GM06990 (cell line): ENCODE data around the gene RFX7.

Experiments used
- DNase-seq: peaks from one replicate; pipeline ENCODE4 v3.0.0-alpha.2; 2011; ENCODE audit not compliant: insufficient read length; ENCODE audit errors: extremely low read depth
- H3K27me3 ChIP-seq: replicated peaks from 2 replicates; pipeline ENCODE4 v1.6.0; 2011; ENCODE audit warnings: low read length; ENCODE audit not compliant: control insufficient read depth, insufficient read depth
- H3K36me3 ChIP-seq: 2 replicates; pipeline ENCODE4 v1.5.1; 2011; ENCODE audit warnings: low read length; ENCODE audit not compliant: control insufficient read depth, insufficient read depth
- H3K4me3 ChIP-seq: replicated peaks from 2 replicates; pipeline ENCODE4 v1.5.1; 2011; ENCODE audit warnings: low read depth, mild to moderate bottlenecking, control low read depth, low read length
- TF ChIP-seq, protein P1 (sequence below): IDR thresholded peaks from 2 replicates; pipeline ENCODE4 v1.5.1; 2011; ENCODE audit warnings: low read length, control low read depth, mild to moderate bottlenecking, inconsistent platforms; ENCODE audit not compliant: insufficient read depth, poor library complexity, severe bottlenecking

The RFX7 gene

DNA sequence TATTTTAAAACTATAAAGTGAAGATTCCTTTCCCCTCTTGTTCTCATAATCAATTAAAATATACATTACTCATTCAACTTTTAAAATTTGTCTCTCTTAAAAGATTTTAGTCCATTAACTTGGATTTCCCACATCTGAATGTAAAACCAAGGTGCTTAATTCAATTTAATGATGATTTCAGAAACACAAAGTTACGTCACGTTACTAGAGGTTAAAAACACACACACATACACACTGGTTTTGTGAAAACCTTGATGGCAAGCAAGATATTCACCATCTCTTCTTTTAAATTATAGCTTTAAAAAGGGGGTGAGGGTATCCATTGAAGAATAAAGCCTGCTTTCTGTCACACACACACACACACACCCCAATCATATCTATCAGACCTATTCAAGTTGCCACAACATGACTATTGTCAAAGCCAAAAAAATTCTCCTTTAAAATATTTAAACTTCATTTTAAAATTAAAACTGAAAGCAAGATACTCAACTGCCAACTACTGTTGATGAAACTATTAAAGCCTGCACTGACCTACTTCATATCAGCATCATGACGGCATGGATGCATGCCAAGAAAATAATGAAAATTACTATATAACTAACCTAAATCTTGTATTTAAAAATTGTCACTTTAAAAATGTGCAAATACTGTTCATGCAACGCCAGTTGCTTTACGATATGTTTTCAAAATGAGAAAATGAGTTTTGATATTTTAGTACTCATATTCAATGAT is 2.1 kb downstream of the RFX7 start:
- TF ChIP-seq, protein P1, sequence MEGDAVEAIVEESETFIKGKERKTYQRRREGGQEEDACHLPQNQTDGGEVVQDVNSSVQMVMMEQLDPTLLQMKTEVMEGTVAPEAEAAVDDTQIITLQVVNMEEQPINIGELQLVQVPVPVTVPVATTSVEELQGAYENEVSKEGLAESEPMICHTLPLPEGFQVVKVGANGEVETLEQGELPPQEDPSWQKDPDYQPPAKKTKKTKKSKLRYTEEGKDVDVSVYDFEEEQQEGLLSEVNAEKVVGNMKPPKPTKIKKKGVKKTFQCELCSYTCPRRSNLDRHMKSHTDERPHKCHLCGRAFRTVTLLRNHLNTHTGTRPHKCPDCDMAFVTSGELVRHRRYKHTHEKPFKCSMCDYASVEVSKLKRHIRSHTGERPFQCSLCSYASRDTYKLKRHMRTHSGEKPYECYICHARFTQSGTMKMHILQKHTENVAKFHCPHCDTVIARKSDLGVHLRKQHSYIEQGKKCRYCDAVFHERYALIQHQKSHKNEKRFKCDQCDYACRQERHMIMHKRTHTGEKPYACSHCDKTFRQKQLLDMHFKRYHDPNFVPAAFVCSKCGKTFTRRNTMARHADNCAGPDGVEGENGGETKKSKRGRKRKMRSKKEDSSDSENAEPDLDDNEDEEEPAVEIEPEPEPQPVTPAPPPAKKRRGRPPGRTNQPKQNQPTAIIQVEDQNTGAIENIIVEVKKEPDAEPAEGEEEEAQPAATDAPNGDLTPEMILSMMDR: no peak
- Histone ChIP-seq H3K4me3 (peak overlapping the region; percentile 93), H3K36me3 (no peaks in the 10 kb centered on the region; the same call in 1 of the 2 replicates), H3K27me3 (no peaks in the 10 kb centered on the region)
- DNase-seq: no peak

DNA sequence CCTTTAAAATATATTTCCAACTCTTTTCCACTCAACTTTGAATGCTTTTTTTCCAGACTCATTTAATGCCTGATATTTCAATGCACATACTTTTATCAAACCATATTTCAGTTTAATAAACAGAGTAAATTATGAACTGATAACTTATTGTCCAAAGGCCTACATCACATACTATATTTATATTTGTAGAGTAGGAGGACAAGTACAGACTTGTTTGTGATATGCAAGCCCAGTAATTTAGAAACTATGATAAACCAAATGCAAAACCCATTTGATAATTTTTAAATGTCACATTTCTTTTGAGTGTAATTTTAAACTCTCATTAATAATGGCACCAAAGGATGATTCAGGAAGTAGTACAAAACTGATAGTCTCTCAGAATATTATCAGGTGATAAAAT is 3.3 kb downstream of the RFX7 start:
- TF ChIP-seq, protein P1: no peak
- Histone ChIP-seq H3K4me3 (peak overlapping the region; percentile 93), H3K36me3 (no peaks in the 10 kb centered on the region; the same call in 1 of the 2 replicates), H3K27me3 (no peaks in the 10 kb centered on the region)
- no peak for DNase-seq

DNA sequence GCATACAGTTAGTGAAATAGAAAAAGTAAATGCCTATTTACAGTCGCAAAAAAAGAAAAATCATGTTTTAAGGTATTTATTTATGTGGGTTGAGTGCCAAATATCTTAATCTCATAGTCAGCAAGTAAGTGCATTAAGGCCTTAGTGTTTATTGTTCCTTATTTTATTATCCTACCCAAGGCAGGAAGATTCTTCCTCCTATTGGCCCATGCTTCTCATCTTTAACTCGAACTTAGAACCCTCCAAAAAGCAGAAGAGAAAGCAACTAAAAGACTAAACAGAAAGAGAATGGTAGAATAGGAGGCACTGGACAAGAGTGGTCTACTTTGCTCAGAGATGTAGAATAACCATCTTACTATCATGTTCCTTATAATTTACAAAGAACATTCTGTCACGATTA is 7.5 kb downstream of the RFX7 start:
- H3K36me3 ChIP-seq: peaks cover 6% of the 10 kb centered on the region
- no peaks in the 10 kb centered on the region for H3K27me3 ChIP-seq
- DNase-seq: no peak
- TF ChIP-seq, protein P1: no peak
- H3K4me3 ChIP-seq: no peak overlapping the region

DNA sequence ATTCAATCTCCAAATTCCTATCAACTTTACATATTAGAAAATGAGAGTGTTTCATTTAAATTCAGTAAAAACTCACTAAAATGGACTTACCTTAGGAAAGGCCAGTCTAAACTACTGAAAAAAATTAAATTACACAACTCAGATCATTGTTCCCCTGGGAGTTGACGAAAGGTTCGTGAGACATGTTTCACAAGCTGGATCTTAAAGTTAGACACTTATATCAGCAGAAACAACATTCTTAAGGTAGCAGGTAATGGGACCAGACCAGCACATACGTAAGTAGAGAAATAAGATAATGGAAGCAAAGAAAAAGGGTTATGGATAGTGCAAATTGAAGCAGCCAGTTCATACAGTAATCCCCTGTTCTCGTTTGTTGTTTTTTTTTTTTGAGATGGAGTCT is 8.9 kb downstream of the RFX7 start:
- Histone ChIP-seq H3K27me3 (no peaks in the 10 kb centered on the region), H3K4me3 (no peak overlapping the region), H3K36me3 (peaks cover 6% of the 10 kb centered on the region)
- no peak for DNase-seq
- TF ChIP-seq, protein P1: no peak

DNA sequence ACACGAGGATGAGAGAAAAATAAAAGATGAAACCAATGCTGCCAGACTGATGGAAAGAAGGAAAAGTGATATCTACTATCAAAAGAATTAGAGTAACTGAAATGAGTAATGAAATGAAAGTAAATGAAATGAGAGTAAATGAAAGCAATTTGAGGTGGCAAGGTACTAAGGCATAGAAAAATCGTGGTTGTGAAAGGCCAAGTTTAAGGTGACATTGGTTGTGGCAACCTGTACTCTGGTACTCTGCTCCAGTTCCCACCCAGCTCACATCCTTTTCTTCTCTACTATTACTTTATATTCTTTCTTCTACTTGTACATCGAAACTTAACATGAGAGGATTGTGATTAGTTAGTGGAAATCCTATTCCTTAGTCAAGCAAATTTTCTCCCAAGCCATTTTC is 10.1 kb downstream of the RFX7 start:
- H3K4me3 ChIP-seq: no peak overlapping the region
- H3K27me3 ChIP-seq: no peaks in the 10 kb centered on the region
- peaks cover 6% of the 10 kb centered on the region for H3K36me3 ChIP-seq
- TF ChIP-seq, protein P1: no peak
- DNase-seq: no peak
